ENCODE results near the gene TIMM9.
"Not testable (repeated sequence)": the region's sequence is repeated elsewhere in the genome, so short reads cannot be mapped to it uniquely, and the experiment has no call there.

The TIMM9 gene

GRCh38 chr14:58427281-58428117, at the start of gene TIMM9, which contains the start of gene KIAA0586:
Gene TIMM9 (minus strand): TSS chr14:58427531. CDS start chr14:58411945, 15,586 bp downstream.
Gene KIAA0586 (plus strand): TSS chr14:58427719. CDS start chr14:58428265, 546 bp downstream.
- DNase-seq (ENCODE audit: low spot score) = peak; percentile 98

- no peak for DNase-seq (ENCODE audit: low spot score)
Observed at GRCh38 chr14:58476320-58476719, 49.0 kb upstream of the TIMM9 start.

- no peak for DNase-seq (ENCODE audit: low spot score)
Observed at GRCh38 chr14:58469309-58469708, 42.0 kb upstream of the TIMM9 start.

- no peak for DNase-seq (ENCODE audit: low spot score)
Observed at GRCh38 chr14:58467575-58467974, 40.2 kb upstream of the TIMM9 start.

GRCh38 chr14:58466459-58466858, 39.1 kb upstream of the TIMM9 start:
- DNase-seq (ENCODE audit: low spot score) = no peak

GRCh38 chr14:58465421-58465820, 38.1 kb upstream of the TIMM9 start:
- no peak for DNase-seq (ENCODE audit: low spot score)

GRCh38 chr14:58464652-58465051, 37.3 kb upstream of the TIMM9 start:
- DNase-seq (ENCODE audit: low spot score) = no peak

- no peak for DNase-seq (ENCODE audit: low spot score)
Observed at GRCh38 chr14:58463147-58463546, 35.8 kb upstream of the TIMM9 start.

- no peak for DNase-seq (ENCODE audit: low spot score)
Observed at GRCh38 chr14:58460772-58461171, 33.4 kb upstream of the TIMM9 start.

- no peak for DNase-seq (ENCODE audit: low spot score)
Observed at GRCh38 chr14:58455593-58456265, 28.4 kb upstream of the TIMM9 start.

- no peak for DNase-seq (ENCODE audit: low spot score)
Observed at GRCh38 chr14:58444627-58445026, 17.3 kb upstream of the TIMM9 start.

GRCh38 chr14:58439476-58439875, 12.1 kb upstream of the TIMM9 start:
- no peak for DNase-seq (ENCODE audit: low spot score)

GRCh38 chr14:58430156-58430555, 2.8 kb upstream of the TIMM9 start:
- peak; percentile 4 for DNase-seq (ENCODE audit: low spot score)

GRCh38 chr14:58428118-58428683, 870 bp upstream of the TIMM9 start:
- DNase-seq (ENCODE audit: low spot score) = peak; percentile 36

- DNase-seq (ENCODE audit: low spot score) = peak; percentile 63
Observed at GRCh38 chr14:58426670-58427280, 556 bp downstream of the TIMM9 start.

GRCh38 chr14:58416934-58417333, 10.4 kb downstream of the TIMM9 start:
- not testable (repeated sequence) for DNase-seq (ENCODE audit: low spot score)

GRCh38 chr14:58415636-58416547, 11.4 kb downstream of the TIMM9 start:
- DNase-seq (ENCODE audit: low spot score) = no peak

- DNase-seq (ENCODE audit: low spot score) = no peak
Observed at GRCh38 chr14:58414845-58415244, 12.5 kb downstream of the TIMM9 start.

GRCh38 chr14:58408681-58409215, 18.6 kb downstream of the TIMM9 start:
- no peak for DNase-seq (ENCODE audit: low spot score)

- peak; percentile 9 for DNase-seq (ENCODE audit: low spot score)
Observed at GRCh38 chr14:58401587-58401986, 25.7 kb downstream of the TIMM9 start.

- DNase-seq (ENCODE audit: low spot score) = no peak
Observed at GRCh38 chr14:58398895-58399294, 28.4 kb downstream of the TIMM9 start.
